BJ (cell line): Measurements from ENCODE around the gene TNRC6B. TPM values are rescaled to one million over a fixed set of nuclear protein-coding genes. Genes with fewer than 3 reads are reported as not detected.
"Not testable (repeated sequence)": the region's sequence is repeated elsewhere in the genome, so short reads cannot be mapped to it uniquely, and the experiment has no call there.

Source experiments
- CTCF ChIA-PET: fragments of 350-600 bp; formaldehyde crosslinking; extraction: SDS; loops from one replicate; lab custom pipeline; 2021; ENCODE audit warnings: antibody characterized with exemption, inconsistent platforms; lab: Yijun Ruan, JAX
- POLR2A ChIA-PET: fragments of 300-600 bp; sonication (Branson Sonifier 250); formaldehyde crosslinking; extraction: SDS; loops from one replicate; lab custom pipeline; 2021; ENCODE audit warnings: antibody characterized with exemption; lab: Charles Lee
- DNase-seq: peaks from one replicate; pipeline ENCODE4 v3.0.0-alpha.2; 2011; ENCODE audit warnings: low read depth
- H3K27me3 ChIP-seq: 2 replicates; pipeline ENCODE4 v1.6.0; 2011; ENCODE audit warnings: low read length; ENCODE audit not compliant: control insufficient read depth, insufficient read depth
- H3K36me3 ChIP-seq: 2 replicates; pipeline ENCODE4 v1.5.1; 2011; ENCODE audit warnings: low read length; ENCODE audit not compliant: control insufficient read depth, insufficient read depth
- H3K4me3 ChIP-seq: 2 replicates; pipeline ENCODE4 v1.5.1; 2011; ENCODE audit warnings: low read depth, mild to moderate bottlenecking, control low read depth, low read length
- CTCF ChIP-seq: IDR thresholded peaks from 2 replicates; pipeline ENCODE4 v1.5.1; 2011; ENCODE audit warnings: low read depth, mild to moderate bottlenecking, control low read depth, inconsistent platforms, low read length, moderate library complexity; ENCODE audit not compliant: insufficient read depth
- polyA plus RNA-seq: library from polyadenylated mRNA; depleted of rRNA; stranded (reverse); fragments of >200 nt; gene quantifications from 2 replicates; pipeline ENCODE4 v1.2.3, GENCODE V29; 2011

Gene TNRC6B
- polyA plus RNA-seq, 1 experiment: 8.0 TPM

GRCh38 chr22:40220316-40221054 lies 42.8 kb downstream of the TNRC6B start:
- H3K27me3 ChIP-seq: no peaks in the 10 kb centered on the region
- DNase-seq: no peak
- POLR2A ChIA-PET: no interaction called here
- H3K36me3 ChIP-seq: no peaks in the 10 kb centered on the region
- CTCF ChIA-PET: no interaction called here
- H3K4me3 ChIP-seq: no peak overlapping the region
- TF ChIP-seq CTCF: no peak

GRCh38 chr22:40221055-40221414 lies 43.3 kb downstream of the TNRC6B start:
- CTCF ChIA-PET: no interaction called here
- no peaks in the 10 kb centered on the region for H3K27me3 ChIP-seq
- no peaks in the 10 kb centered on the region for H3K36me3 ChIP-seq
- TF ChIP-seq CTCF: no peak
- no peak overlapping the region for H3K4me3 ChIP-seq
- POLR2A ChIA-PET: no interaction called here
- no peak for DNase-seq

- H3K27me3 ChIP-seq, H3K4me3 ChIP-seq, DNase-seq, CTCF ChIA-PET, POLR2A ChIA-PET, H3K36me3 ChIP-seq: not testable (repeated sequence)
Measured at GRCh38 chr22:40222979-40223378, 45.3 kb downstream of the TNRC6B start.

- H3K4me3 ChIP-seq: no peak overlapping the region
- no peaks in the 10 kb centered on the region for H3K27me3 ChIP-seq
- TF ChIP-seq CTCF: no peak
- CTCF ChIA-PET: interaction anchor here (0.7 to 1.4 kb wide), 2 partner anchors 13 to 17 kb away, joined by 3 to 4 read pairs; no protein-coding TSS in a partner anchor
- no peaks in the 10 kb centered on the region for H3K36me3 ChIP-seq
- DNase-seq: no peak
- POLR2A ChIA-PET: no interaction called here
Measured at GRCh38 chr22:40224702-40225101, 47.0 kb downstream of the TNRC6B start.

GRCh38 chr22:40226620-40227019 lies 48.9 kb downstream of the TNRC6B start:
- no peak overlapping the region for H3K4me3 ChIP-seq
- TF ChIP-seq CTCF: no peak
- no peaks in the 10 kb centered on the region for H3K27me3 ChIP-seq
- ChIA-PET POLR2A (no interaction called here), CTCF (interaction anchor here (1.0 to 2.1 kb wide), 2 partner anchors 11 to 186 kb away, joined by 3 to 4 read pairs; no protein-coding TSS in a partner anchor)
- DNase-seq: no peak
- H3K36me3 ChIP-seq: no peaks in the 10 kb centered on the region
